Mammary epithelial cell (primary cell): ENCODE measurements around the gene GOLGA7B.

Source experiments
- EZH2 ChIP-seq: IDR thresholded peaks from 2 replicates; pipeline ENCODE4 v1.6.1; 2012; ENCODE audit warnings: low read length, inconsistent platforms, borderline replicate concordance
- TF ChIP-seq, protein P1 (sequence below), 2 donors: IDR thresholded peaks in 1 of 2; conservative IDR thresholded peaks in 1 of 2; 2 replicates each; pipeline ENCODE4 v1.5.1; 2011 to 2012; ENCODE audit warnings: inconsistent platforms in 2 of 2, low read length in 2 of 2, mild to moderate bottlenecking in 2 of 2, control low read depth in 1 of 2, low read depth in 1 of 2; ENCODE audit not compliant: insufficient read depth in 1 of 2; ENCODE audit errors: extremely low read depth in 1 of 2

GRCh38 chr10:97831259-97831658 is 18.4 kb upstream of the GOLGA7B start:
- TF ChIP-seq, protein P1, sequence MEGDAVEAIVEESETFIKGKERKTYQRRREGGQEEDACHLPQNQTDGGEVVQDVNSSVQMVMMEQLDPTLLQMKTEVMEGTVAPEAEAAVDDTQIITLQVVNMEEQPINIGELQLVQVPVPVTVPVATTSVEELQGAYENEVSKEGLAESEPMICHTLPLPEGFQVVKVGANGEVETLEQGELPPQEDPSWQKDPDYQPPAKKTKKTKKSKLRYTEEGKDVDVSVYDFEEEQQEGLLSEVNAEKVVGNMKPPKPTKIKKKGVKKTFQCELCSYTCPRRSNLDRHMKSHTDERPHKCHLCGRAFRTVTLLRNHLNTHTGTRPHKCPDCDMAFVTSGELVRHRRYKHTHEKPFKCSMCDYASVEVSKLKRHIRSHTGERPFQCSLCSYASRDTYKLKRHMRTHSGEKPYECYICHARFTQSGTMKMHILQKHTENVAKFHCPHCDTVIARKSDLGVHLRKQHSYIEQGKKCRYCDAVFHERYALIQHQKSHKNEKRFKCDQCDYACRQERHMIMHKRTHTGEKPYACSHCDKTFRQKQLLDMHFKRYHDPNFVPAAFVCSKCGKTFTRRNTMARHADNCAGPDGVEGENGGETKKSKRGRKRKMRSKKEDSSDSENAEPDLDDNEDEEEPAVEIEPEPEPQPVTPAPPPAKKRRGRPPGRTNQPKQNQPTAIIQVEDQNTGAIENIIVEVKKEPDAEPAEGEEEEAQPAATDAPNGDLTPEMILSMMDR (conservative IDR thresholded peaks at IDR 0.05 in 1 of 2, IDR thresholded peaks at IDR 0.05 in 1 of 2; ENCODE audit: extremely low read depth in 1 of 2, insufficient read depth in 1 of 2, low read depth in 1 of 2, low read length in 2 of 2): no peak
- no peak for TF ChIP-seq EZH2
